ENCODE measurements around the gene FBXW9.
"Not testable (repeated sequence)": the region's sequence is repeated elsewhere in the genome, so short reads cannot be mapped to it uniquely, and the experiment has no call there.

FBXW9 gene

DNA sequence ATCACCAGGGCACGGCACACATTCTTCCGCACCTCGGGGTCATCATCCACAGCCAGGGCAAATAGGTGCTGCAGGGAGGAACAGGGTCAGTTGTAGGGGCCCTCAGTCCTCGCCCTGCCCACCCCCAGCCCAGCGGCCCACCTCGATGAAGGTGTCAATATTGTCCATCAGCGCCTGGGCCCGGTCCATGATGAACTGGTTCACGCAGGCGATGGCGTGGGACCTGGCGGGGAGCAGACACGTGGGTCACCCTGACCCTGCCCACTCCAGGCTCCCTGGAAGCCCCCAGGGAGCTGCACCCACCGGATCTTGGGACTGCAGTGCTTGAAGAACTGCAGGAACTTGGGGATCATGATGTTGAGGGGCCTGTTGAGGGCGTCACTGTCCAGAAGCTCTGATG is 18.7 kb upstream of the FBXW9 start:
- no peak for DNase-seq

DNA sequence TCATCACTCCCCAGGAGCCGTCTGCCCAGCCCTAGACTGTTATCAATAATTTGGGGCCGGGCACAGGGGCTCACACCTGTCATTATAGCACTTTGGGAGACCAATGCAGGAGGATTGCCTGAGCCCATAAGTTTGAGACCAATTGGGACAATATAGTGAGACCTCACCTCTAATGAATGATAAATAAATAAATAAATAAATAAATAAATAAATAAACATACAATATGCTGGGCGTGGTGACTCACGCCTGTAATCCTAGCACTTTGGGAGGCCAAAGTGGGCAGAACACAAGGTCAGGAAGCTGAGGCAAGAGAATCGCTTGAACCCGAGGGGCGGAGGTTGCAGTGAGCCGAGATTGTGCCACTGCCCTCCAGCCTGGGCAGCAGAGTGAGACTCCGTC is 16.9 kb upstream of the FBXW9 start:
- not testable (repeated sequence) for DNase-seq

DNA sequence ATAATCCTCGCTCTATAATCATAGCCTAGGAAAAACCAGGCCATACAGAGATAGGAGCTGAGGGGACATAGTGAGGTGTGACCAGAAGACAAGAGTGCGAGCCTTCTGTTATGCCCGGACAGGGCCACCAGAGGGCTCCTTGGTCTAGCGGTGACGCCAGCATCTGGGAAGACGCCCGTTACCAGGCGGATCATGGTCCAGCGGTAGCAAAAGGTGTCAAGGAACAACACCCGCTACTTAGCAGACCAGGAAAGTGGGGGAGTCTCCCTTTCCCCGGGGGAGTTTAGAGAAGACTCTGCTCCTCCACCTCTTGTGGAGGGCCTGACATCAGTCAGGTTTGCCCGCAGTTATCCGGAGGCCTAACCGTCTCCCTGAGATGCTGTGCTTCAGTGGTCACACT is 15.6 kb upstream of the FBXW9 start:
- DNase-seq = not testable (repeated sequence)

DNA sequence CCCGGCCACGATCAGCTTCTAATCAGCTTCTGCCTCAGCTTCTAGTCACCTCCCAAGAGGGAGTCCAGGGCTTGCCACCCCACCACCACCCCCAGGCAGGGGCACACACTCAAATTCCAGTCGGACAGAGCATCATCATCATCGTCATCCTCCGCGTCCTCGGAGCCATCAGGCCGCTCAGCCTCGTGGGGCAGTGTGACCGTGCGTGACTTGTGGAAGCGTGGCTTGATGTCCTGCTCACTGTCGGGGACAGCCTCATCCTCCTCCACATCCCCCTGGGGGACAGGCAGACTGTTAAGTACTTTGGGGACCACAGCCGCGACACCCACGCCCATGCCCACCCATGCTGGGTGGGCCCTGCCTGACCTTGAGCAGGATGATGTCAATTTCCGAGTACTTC is 14.8 kb upstream of the FBXW9 start:
- DNase-seq = no peak

DNA sequence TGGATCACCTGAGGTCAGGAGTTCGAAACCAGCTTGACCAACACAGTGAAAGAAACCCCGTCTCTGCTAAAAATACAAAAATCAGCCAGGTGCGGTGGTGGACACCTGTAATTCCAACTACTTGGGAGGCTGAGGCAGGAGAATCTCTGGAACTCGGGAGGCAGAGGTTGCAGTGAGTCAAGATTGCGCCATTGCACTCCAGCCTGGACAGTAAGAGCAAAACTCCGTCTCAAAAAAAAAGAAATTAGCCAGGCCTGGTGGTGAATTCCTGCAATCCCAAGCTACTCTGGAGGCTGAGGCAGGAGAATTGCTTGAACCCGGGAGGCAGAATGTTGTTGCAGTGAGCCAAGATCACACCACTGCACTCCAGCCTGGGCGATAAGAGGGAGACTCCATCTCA is 12.2 kb upstream of the FBXW9 start:
- DNase-seq = no peak

DNA sequence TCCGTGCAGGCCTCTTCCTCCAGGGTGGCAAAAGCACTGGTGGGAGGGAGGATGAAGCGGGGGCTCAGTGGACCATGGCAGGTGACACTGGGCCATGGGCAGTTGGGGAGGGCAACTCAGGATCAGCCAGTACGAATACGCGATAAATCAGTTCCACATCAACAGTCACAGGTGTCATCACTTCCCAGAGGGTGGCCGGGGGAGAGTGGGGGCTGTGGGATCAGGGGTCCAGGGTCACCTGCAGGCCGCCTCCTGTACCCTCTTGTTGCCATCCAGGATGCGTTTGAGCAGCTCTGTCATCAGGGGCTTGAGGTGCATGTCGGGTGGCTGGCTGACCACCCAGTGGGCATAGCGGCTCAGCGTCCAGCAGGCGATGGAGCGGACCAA is 9.9 kb upstream of the FBXW9 start:
- no peak for DNase-seq

DNA sequence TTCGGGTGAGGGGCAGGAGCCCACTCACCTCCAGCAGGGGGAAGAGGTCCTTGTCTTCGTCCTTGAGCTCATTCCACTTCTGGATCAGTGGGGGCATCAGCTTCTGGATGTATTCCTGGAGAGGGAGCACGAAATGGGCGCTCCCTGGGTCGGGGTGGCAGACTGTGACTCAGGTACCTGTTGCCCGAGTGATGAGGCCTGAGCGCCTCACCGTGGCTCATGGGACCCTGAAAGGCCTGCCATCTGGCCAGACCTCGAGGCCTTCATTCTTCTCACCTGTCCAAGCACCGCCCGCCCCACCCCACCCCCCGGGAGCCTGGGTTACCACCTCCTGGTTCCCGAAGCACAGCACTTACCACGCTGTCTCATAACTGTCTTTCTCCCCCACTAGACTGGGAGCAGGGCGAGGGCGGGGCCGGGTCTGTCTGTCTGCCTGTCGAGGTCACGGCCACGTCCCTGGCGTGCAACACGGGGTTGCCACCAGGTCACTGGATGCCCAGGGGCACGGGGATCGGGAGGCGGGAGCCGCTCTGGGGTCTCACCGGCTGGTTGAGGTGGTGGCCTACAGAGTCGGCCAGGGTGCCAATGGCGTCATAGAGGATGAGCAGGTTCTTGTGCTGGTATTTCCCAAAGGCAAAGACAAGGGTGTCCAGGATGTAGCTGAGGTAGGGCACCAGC is 9.4 kb upstream of the FBXW9 start:
- DNase-seq = no peak

DNA sequence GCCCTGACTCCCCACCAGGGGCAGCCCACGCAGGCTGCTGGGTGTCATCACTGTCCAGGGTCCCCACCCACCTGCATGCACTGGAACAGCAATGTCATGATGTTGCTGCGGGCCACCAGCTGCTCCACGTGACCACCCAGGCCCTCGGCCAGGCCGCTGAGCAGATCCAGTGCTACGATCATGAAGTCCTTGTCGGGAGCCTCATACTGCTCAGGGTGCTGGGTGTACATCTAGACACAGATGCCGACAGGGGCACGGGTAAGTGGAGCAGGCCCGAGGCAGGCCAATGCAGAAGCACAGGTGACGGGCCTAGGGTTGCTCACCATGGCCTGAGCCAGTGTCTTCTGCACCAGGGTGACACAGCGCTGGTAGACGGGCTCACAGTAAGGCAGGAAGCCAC is 8.7 kb upstream of the FBXW9 start:
- no peak for DNase-seq

DNA sequence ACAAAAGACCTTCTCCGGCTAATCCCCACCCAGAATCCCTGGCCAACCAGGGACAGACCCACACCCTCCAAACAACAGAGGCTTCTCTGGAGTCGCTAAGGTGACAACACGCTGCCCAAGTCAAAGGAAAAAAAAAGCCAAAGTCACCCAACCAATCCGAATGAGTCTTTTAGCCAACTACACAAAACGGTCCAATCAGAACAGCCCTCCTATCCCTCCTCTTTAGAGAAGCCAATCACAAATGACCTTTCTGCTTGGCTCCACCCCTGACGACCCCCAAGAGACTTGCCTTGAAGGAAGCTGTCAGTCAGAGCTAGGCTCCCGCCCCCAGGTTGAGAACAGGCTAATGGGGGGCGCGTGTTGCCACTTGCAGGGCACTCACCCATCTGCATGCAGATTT is 6.6 kb upstream of the FBXW9 start:
- no peak for DNase-seq

DNA sequence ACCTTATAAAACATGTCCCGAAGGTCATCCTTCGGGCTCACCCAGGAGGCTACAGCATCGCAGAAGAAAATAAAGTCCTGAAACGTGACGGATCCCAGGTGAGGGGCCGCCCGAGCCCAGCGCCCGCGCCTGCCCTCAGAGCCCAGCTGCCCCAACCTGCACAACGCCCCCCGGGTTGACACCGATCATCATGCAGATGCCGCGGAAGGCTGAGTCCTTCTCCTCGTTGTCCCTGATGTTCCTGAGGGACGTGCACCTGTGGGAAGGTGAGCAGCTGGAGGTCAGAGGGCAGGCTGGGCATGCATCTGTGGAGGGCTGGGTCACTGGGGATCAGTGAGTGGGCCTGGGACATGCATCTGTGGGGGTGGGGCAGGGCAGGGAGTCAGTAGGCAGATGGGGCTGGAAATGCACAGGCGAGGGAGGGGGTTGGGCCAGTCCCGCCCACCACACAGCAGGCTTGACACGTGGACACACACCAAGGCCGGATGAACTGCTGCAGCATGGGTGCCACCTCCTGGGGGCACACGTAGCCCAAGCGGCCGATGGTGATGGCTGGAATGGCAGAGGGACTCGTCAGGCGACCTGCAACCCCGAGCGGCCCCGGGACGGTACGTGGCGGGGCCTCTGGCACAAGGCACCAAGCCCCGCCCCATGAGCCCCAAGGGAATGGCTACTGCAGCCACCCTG is 5.3 kb upstream of the FBXW9 start:
- no peak for DNase-seq

DNA sequence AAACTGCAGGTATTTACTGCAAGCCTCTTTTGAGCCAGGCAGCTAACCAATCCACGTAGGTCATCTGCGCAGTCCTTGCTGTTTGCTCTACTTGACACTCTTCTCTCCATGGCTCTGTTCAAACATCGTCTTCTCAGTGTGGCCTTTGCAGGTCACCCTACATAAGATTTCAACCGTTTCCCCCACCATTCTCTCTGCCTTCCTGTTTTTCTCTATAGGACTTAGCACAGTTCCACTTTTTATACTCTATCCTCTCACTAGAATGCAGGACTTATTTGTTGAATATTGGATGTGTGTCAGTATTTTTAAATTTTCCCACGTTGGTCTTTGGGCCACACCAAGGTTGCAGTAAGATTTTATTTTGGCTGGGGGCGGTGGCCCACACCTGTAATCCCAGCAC is 1.7 kb upstream of the FBXW9 start:
- DNase-seq = no peak

DNA sequence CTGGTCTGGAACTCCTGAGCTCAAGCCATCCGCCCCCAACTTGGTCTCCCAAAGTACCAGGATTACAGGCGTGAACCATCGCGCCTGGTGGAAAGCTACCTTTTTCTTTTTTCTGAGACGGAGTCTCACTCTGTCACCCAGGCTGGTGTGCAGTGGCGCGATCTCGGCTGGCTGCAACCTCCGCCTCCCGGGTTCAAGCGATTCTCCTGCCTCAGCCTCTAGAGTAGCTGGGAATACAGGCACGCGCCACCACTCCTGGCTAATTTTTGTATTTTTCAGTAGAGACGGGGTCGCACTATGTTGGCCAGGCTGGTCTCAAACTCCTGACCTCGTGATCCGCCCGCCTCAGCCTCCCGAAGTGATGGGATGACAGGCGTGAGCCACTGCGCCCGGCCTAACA is 994 bp upstream of the FBXW9 start:
- not testable (repeated sequence) for DNase-seq

DNA sequence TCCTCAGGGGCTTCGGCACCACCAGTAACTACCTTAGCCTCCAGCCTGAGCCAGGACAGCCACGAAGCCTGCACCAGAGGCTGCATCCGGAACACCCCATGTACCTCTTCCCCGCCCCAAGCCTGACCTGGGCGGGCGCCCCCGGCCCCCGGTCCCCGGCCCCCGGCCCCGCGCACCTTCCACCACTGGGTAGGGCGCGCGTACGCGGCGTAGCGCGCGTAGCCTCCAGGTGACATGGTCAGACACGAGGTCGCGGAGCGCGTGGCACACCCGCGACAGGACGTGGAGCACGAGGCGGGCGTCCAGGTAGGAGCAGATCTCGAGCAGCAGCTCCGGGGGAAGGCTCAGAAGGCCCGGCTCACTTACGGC is 450 bp downstream of the FBXW9 start:
- DNase-seq = no peak

DNA sequence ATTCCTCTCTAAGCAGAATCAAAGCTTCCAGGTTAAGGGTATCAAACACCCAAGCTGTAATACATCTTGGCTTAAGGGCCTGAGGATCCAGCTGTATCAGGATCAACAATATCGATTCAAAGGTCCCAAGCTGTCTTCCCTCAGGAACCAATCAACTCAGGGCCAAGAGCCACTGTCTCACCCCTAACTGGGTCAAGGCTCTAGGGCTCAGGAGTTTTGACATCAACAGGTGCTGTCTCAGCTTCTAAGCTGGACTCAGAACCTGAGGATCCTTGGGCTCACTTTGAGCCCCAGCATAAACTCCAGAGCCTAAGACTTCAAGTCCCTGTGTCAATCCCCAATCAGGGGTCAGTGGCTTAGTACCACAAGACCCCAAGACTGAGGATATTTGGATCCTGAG is 917 bp downstream of the FBXW9 start:
- DNase-seq = no peak

DNA sequence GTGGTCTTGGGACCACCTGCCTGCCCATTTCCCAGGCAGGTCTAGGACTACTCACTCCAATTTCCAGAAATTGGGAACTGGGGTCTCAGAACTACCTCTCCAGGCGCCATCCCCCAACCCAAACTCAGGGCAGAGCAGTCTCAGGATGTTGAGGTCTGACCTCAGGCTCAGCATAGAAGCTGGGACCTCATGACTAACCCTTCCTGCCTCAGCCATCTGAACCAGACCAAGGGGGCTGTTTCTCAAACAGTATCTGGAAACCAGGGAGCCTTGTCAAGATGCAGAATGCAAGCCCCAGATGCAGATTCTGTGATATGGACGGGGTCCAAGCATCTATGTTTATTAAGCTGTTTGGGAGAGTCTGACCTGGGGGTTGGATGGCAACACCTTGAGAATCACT is 1.3 kb downstream of the FBXW9 start:
- no peak for DNase-seq

DNA sequence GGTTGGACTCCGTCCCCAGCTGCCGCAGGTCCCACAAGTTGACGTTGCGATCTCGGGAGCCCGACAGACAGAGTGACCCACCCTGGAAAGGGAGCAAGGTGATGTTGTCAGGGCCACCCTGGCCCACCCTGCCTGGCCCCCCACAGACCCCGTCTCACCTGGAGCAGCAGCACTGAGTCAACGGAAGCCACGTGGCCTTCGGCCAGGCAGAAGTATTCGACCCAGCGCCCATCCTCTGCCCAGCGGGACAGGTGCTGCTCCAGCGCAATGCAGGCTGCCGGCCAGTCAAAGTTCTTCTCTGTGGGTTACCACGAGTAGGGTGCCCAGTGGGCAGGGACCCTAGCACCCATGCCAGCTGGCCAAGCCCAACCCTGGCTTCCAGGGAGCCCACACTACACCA is 1.8 kb downstream of the FBXW9 start:
- no peak for DNase-seq

DNA sequence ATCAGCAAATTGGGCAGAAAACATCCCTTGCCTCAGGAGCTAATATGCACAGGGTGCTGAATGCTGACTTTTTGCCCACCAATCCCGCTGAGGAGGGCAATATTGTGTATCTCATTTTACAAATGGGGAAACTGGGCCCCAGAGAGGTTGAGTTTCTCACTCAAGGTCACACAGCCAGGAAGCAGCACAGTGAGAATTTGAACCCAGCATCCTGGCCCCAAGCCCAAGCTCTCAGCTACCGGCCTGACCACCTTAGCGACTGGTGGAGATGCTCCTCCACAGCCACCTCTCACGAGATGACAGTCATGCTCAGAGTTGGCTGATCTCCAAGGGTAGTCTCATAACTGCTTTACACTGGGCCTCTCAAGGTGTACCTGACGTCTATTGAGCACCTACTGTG is 3.5 kb downstream of the FBXW9 start:
- DNase-seq = no peak

DNA sequence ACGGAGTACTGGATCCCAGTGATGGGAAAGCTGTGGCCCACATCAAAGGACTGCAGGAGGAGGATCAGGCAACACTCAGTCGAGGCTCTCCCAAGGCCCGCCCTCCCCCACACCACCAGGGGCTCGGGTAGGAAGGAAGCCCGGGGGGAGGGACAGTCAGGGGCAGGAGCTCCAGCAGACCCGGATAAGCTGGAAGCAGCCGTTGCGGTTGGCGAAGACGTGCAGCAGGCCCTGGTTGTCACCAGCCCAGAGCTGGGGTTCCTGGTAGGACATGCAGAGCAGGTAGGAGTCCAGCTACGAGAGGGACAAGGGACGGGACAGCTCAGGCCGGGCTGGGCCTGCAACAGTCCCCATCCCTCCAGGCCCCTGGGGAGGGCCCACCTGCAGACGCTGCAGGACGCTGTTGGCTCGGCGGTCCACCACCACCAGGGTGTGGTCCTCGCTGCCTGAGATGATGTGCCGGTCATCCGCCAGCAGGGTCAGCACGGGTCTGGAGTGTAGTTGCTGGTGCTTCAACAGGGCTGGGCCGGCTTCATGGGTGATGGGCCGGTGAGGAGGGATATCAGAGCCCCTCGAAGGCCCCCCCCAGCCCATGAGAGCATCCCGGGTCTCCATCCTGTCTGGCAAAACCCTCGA is 6.7 kb downstream of the FBXW9 start:
- DNase-seq = no peak

DNA sequence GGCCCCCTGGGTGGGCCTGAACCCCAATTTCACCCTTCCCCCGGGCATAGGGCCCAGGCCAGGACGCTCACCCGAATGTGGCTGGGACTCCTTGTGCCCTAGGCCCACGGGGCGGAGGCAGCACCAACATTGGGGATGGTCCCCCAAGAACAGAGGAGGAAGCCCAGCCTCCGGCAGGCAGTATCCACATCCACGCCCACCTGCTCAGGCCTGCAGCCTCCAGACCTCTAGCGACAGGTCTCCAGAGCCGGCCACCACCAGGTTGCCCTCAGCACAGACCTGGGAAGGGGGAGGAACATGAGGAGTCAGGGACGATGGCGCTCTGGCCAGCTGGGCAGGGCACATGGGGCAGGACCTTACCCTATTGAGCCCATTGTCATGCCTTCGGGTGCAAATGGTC is 7.4 kb downstream of the FBXW9 start:
- DNase-seq = no peak

DNA sequence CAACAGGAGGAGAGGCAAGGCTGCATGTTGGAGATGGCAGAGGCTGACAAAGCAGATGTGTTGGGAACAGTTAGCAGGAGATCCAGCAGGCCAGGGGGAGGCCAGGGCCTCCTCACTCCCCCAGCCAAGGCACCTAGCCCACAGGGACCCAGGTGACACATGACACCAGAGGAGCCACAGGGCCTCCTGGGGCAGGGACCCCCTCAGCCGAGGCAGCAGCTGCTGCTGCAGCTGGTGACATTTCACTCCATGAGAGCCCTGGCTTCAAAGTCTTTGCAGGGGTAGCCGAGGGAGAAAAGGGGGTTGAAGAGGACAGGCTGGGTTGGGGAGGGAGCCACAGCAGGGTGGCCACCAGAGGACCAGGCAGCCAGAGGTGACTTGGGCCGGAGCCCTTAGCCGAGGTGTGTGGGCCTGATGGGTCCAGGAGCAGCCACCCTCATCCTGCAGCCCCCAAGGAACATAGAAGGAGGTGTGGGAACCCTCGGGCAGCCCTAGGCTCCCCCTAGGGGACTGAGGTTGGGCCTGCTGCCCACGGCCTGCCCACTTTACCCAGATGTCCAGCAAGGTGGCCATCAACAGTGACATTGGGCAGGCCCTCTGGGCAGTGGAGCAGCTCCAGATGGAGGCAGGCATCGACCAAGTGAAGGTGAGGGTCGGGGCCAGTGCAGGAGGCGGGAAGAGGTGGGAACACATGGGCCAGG is 8.8 kb downstream of the FBXW9 start, which contains the start of gene GNG14:
Gene GNG14, plus strand, starts transcription at position 503 of the 701 bp plus-strand sequence. Its CDS starts 51 bp downstream, at position 554.
- DNase-seq = no peak

DNA sequence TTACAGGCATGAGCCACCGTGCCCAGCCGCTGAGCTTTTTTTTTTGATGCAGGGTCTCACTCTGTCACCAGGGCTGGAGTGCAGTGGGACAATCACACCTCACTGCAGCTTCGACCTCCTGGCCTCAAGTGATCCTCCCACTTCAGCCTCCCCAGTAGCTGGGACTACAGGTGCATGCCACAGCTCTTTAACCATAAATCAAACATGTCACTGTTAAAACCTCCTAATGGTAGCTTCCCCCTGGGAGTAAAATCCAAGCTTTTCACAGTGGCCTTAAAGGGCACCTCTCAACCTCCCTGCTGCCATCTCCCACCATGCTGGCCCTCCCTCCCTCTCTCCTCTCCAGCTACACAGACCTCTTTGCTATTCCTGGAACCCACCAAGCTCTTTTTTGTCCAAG is 10.6 kb downstream of the FBXW9 start:
- no peak for DNase-seq

DNA sequence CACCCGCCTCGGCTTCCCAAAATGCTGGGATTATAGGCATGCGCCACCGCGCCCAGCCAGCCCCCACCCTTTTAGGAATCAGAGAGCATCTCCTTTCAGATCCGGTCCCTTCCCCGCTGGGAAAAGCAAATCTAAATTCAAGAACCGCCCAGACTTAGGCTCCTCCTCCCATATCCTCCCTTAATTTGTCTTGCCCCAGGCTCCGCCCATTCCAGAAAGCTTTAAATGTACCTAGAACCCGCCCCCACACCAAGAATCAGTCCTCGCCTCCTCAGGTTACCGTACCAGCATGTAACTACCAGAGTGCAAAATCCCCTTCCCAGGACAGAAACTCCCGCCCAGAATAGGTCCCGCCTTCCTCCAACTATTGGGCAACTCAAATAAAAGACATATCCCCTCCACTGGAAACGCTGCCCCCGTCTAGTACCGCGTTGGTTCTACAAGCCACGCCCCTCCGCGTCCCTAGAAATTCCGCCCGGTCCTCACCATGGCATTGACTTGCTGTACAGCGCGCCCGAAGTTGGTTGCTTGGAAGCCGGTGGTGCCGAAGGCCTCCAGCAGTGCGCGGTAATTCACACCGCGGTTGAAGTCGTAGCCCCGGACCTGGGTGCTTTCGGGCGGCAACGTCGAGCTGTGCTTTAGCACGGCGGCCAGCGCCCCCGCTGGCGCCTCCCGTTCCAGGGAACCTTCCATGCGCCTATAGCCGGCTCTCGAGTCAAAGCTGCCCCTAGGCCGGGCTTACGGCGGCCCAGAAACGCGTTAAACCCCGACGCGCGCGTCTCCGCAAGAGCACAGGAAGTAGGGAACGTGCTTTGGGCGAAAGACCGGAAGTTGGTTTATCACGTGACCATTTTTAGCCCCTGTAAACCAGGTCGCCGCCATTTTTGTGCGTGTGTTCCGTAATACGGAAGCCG is 15.1 kb downstream of the FBXW9 start, which contains the start of gene DHPS:
Gene DHPS, minus strand, starts transcription at position 807 of the 914 bp plus-strand sequence. Its CDS starts 114 bp downstream, at position 693.
- DNase-seq = peak; percentile 21 to 71

DNA sequence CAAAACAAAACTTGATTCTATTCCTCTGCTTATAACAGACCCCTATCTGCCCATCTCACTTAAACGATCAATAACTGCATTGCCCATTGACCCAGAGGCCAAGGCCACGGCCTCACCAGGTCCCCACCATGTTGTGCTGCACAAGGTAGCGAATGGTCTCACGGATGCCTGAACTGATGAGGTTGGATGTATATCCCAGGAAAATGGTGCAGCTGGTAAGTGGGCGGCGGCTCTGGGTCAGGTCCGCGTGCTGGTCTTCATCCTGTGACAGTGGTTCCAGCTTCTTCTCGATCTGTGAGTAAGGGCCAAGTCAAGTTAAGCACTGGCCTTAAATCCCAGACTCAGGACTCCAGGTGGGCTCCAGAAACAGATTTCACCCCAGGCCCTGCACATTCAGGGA is 16.4 kb downstream of the FBXW9 start:
- DNase-seq = no peak
